Endothelial cell of umbilical vein (primary cell): ENCODE data around the gene SEMA4D. TPM values are rescaled to one million over a fixed set of nuclear protein-coding genes. Genes with fewer than 3 reads are reported as not detected.
A peak's percentile ranks its signal among the peaks of the same experiment; 100 is the strongest.

Experiments
- BruUV-seq: library from RNA; stranded (reverse); fragments of 400-500 nt; replicated peaks from 2 replicates; lab custom pipeline; 2021; lab: Mats Ljungman, UMichigan
- CTCF ChIA-PET: fragments of 300-600, 350-600 bp; sonication (Branson Sonifier 250); formaldehyde crosslinking; loops from one replicate; lab custom pipeline; 2021; ENCODE audit warnings: antibody characterized with exemption, inconsistent platforms; lab: Charles Lee
- POLR2A ChIA-PET: fragments of 300-600, 350-600 bp; sonication (Branson Sonifier 250); formaldehyde crosslinking; loops from one replicate; lab custom pipeline; 2021; ENCODE audit warnings: antibody characterized with exemption, inconsistent platforms; lab: Charles Lee
- DNase-seq: peaks from one replicate; pipeline ENCODE4 v3.0.0-alpha.2; 2011; ENCODE audit warnings: low read depth, low spot score
- FAIRE-seq: peaks from 2 replicates; lab custom pipeline; 2011; peaks lifted over from hg19 to GRCh38; lab: Jason Lieb, UNC
- H2AFZ ChIP-seq: 2 replicates; pipeline ENCODE4 v1.6.0; 2012; ENCODE audit warnings: low read depth, low read length, control low read depth, inconsistent platforms
- H3K27ac ChIP-seq: 2 replicates; pipeline ENCODE4 v1.5.1; 2011; ENCODE audit warnings: low read depth, mild to moderate bottlenecking, control low read depth, low read length, moderate library complexity; ENCODE audit not compliant: insufficient read depth
- H3K27me3 ChIP-seq, 2 experiments: 2 replicates each; pipeline versions ENCODE4 v1.6.0 to v1.6.1; 2011; ENCODE audit warnings: low read length in 2 of 2, mixed read lengths in 1 of 2; ENCODE audit not compliant: control insufficient read depth in 2 of 2, insufficient read depth in 2 of 2
- H3K36me3 ChIP-seq, 2 experiments: 2 replicates in 1 of 2; 3 replicates in 1 of 2; pipeline ENCODE4 v1.5.1; 2011; ENCODE audit warnings: low read length in 2 of 2, mild to moderate bottlenecking in 1 of 2, moderate library complexity in 1 of 2; ENCODE audit not compliant: control insufficient read depth in 2 of 2, insufficient read depth in 2 of 2; ENCODE audit errors: extremely low read depth in 1 of 2
- H3K4me1 ChIP-seq: 3 replicates; pipeline ENCODE4 v1.5.1; 2011; ENCODE audit warnings: mild to moderate bottlenecking, low read length; ENCODE audit not compliant: control insufficient read depth, insufficient read depth; ENCODE audit errors: extremely low read depth
- H3K4me2 ChIP-seq: 2 replicates; pipeline ENCODE4 v1.6.1; 2011; ENCODE audit warnings: low read length, control low read depth, mixed read lengths; ENCODE audit not compliant: insufficient read depth
- H3K4me3 ChIP-seq, 3 experiments: fragments of 200-600 bp in 1 of 3; sonication (generic), shearing (Covaris generic) in 1 of 3; replicated peaks in 1 of 3; 2 replicates each; pipeline ENCODE4 v1.5.1; 2011 to 2016; ENCODE audit warnings: control low read depth in 3 of 3, low read length in 3 of 3, mild to moderate bottlenecking in 2 of 3, inconsistent platforms in 1 of 3, low read depth in 1 of 3, moderate library complexity in 1 of 3; ENCODE audit not compliant: insufficient read depth in 1 of 3
- H3K79me2 ChIP-seq: 2 replicates; pipeline ENCODE4 v1.6.0; 2012; ENCODE audit warnings: low read length, inconsistent platforms; ENCODE audit not compliant: control insufficient read depth, insufficient read depth
- H3K9ac ChIP-seq: replicated peaks from 2 replicates; pipeline ENCODE3; 2011; ENCODE audit warnings: low read length, control low read depth; ENCODE audit not compliant: insufficient read depth; ENCODE audit errors: extremely low read depth
- H3K9me1 ChIP-seq: replicated peaks from 3 replicates; pipeline ENCODE4 v1.6.0; 2011; ENCODE audit warnings: mild to moderate bottlenecking, low read length; ENCODE audit not compliant: control insufficient read depth, insufficient read depth; ENCODE audit errors: extremely low read depth
- H3K9me3 ChIP-seq: replicated peaks from 2 replicates; pipeline ENCODE4 v1.5.1; 2012; ENCODE audit warnings: low read length, inconsistent platforms; ENCODE audit not compliant: control insufficient read depth, insufficient read depth
- H4K20me1 ChIP-seq: replicated peaks from 2 replicates; pipeline ENCODE3; 2011; ENCODE audit warnings: mild to moderate bottlenecking, low read length; ENCODE audit not compliant: control insufficient read depth, insufficient read depth; ENCODE audit errors: extremely low read depth
- CTCF ChIP-seq, 2 donors: IDR thresholded peaks; 1 replicate in 1 of 2; 2 replicates in 1 of 2; pipeline ENCODE4 v1.5.1; 2011; ENCODE audit warnings: low read length in 2 of 2, mild to moderate bottlenecking in 2 of 2, moderate library complexity in 2 of 2, control low read depth in 1 of 2, inconsistent platforms in 1 of 2, low read depth in 1 of 2; ENCODE audit not compliant: insufficient read depth in 1 of 2; ENCODE audit errors: extremely low read depth in 1 of 2
- EZH2 ChIP-seq: IDR thresholded peaks from 2 replicates; pipeline ENCODE4 v1.6.1; 2012; ENCODE audit warnings: borderline replicate concordance, low read depth, mild to moderate bottlenecking, moderate library complexity, low read length, inconsistent platforms; ENCODE audit not compliant: severe bottlenecking
- FOS ChIP-seq: IDR thresholded peaks from 2 replicates; pipeline ENCODE4 v1.6.1; 2011; ENCODE audit warnings: mild to moderate bottlenecking, low read length, moderate library complexity, borderline replicate concordance; ENCODE audit not compliant: insufficient read depth
- GATA2 ChIP-seq: IDR thresholded peaks from 2 replicates; pipeline ENCODE4 v1.7.0; 2011; ENCODE audit warnings: low read depth, mild to moderate bottlenecking, moderate library complexity, mixed read lengths, low read length; ENCODE audit not compliant: insufficient read length, insufficient read depth
- JUN ChIP-seq: IDR thresholded peaks from 2 replicates; pipeline ENCODE4 v1.6.1; 2011; ENCODE audit warnings: borderline replicate concordance, low read depth; ENCODE audit not compliant: insufficient read length, insufficient read depth
- MAX ChIP-seq: IDR thresholded peaks from 2 replicates; pipeline ENCODE4 v1.6.1; 2011; ENCODE audit not compliant: insufficient read depth, insufficient read length
- MYC ChIP-seq: IDR thresholded peaks from one replicate; pipeline ENCODE4 v1.6.1; 2011; ENCODE audit warnings: mild to moderate bottlenecking, low read depth, low read length
- POLR2A ChIP-seq: IDR thresholded peaks from 2 replicates; pipeline ENCODE4 v1.6.1; 2012; ENCODE audit warnings: low read depth, mild to moderate bottlenecking, control low read depth, low read length
- POLR2AphosphoS5 ChIP-seq: IDR thresholded peaks from 2 replicates; pipeline ENCODE4 v1.6.1; 2012; ENCODE audit warnings: low read depth, mild to moderate bottlenecking, control low read depth, low read length, moderate library complexity; ENCODE audit not compliant: insufficient read depth
- dilution Hi-C: fragments of 300-500 bp; cut with MboI; formaldehyde crosslinking; loops from one replicate; pipeline ENCODE4 v1.15.0; 2019; ENCODE audit warnings: low sequenced_read_pairs; ENCODE audit not compliant: extremely low pct_ligation_motif_present
- intact Hi-C: fragments of 100-400 bp; cut with micrococcal nuclease; formaldehyde crosslinking; loops from one replicate; pipeline ENCODE4 v1.10.0; 2022
- polyA plus RNA-seq, 4 experiments: library from polyadenylated mRNA; depleted of rRNA in 3 of 4; stranded (reverse) in 3 of 4; unstranded in 1 of 4; fragments of >200 nt; gene quantifications; 2 replicates each; pipeline versions ENCODE4 v1.2.1 to v1.2.3, GENCODE V29; 2011 to 2012; ENCODE audit warnings: missing spikeins in 1 of 4
- total RNA-seq: library from RNA; stranded (reverse); gene quantifications from 2 replicates; pipeline ENCODE4 v1.2.3, GENCODE V29; 2021

The SEMA4D gene
- total and polyA plus RNA-seq, 2 donors (not counting 3 experiments of a cell fraction or from before 2014, with no cell fraction given): 3.9 to 15.7 TPM

- intact Hi-C loops (no loop called here), dilution Hi-C loops (no loop called here)
- no peaks in the 10 kb centered on the region for H3K9me3 ChIP-seq
- H3K9ac ChIP-seq: peak overlapping the region; percentile 28
- H3K27me3 ChIP-seq: peaks cover 2 to 4% of the 10 kb centered on the region in 2 experiments
- no peaks in the 10 kb centered on the region for H3K36me3 ChIP-seq
- H3K4me1 ChIP-seq: peaks cover 4% of the 10 kb centered on the region
- H4K20me1 ChIP-seq: no peaks in the 10 kb centered on the region
- H3K27ac ChIP-seq: no peak overlapping the region
- FAIRE-seq: no peak
- peak overlapping the region; percentile 75 for H2AFZ ChIP-seq
- H3K4me2 ChIP-seq: peak overlapping the region; percentile 67
- ChIA-PET POLR2A (no interaction called here), CTCF (no interaction called here)
- no peaks in the 10 kb centered on the region for H3K9me1 ChIP-seq
- no peaks in the 10 kb centered on the region for H3K79me2 ChIP-seq
- no peak for TF ChIP-seq FOS
- no TSS peak for BruUV-seq
- H3K4me3 ChIP-seq: peak overlapping the region; percentile 40 to 85 (median 79)
- no peak for DNase-seq
These were observed 503 bp downstream of the SEMA4D start for GRCh38 chr9:89497257-89497963.

GRCh38 chr9:89496645-89497256, 1.2 kb downstream of the SEMA4D start:
- dilution Hi-C loops (no loop called here), intact Hi-C loops (no loop called here)
- no TSS peak for BruUV-seq
- H3K36me3 ChIP-seq: no peaks in the 10 kb centered on the region
- H3K9me3 ChIP-seq: no peaks in the 10 kb centered on the region
- peak overlapping the region; percentile 67 for H3K4me2 ChIP-seq
- peaks cover 4% of the 10 kb centered on the region for H3K4me1 ChIP-seq
- H3K27ac ChIP-seq: no peak overlapping the region
- no peaks in the 10 kb centered on the region for H3K27me3 ChIP-seq
- FAIRE-seq (no peak), DNase-seq (no peak)
- no peaks in the 10 kb centered on the region for H4K20me1 ChIP-seq
- H3K9me1 ChIP-seq: no peaks in the 10 kb centered on the region
- peak overlapping the region; percentile 19 for H3K9ac ChIP-seq
- H3K79me2 ChIP-seq: no peaks in the 10 kb centered on the region
- peak overlapping the region; percentile 7 for H2AFZ ChIP-seq
- CTCF ChIA-PET: no interaction called here
- POLR2A ChIA-PET: no interaction called here
- peak overlapping the region in 2 of 3 experiments; percentile 40 to 85 for H3K4me3 ChIP-seq
- TF ChIP-seq FOS: no peak
- TF ChIP-seq MYC: no peak
- TF ChIP-seq POLR2A: no peak
- no peak for TF ChIP-seq POLR2AphosphoS5
- no peak for TF ChIP-seq GATA2
- no peak for TF ChIP-seq EZH2
- TF ChIP-seq CTCF (IDR thresholded peaks at IDR 0.05; ENCODE audit: extremely low read depth in 1 of 2, insufficient read depth in 1 of 2, low read depth in 1 of 2, low read length in 2 of 2): no peak
- TF ChIP-seq MAX: no peak
- no peak for TF ChIP-seq JUN
